ENCODE data around the gene ABCG1.

Gene ABCG1

DNA sequence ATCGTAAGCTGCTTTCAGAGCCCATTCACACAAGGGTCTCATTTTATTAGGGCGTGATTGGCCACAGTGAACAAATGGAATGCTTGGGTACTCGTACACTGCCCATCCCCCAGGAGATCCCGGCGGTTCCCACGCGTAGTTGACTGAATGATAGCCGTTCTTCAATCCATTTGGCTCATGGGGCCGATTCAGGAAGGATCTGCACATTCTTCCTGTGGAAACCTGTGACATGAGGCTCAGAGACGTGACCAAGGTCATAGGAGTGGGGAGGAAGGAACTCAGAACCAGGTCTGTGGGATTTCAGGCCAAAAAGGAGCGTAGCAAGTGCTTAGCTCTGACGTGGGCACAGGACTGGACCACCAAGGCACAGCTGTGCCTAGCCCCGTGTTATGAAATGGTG, 11.7 kb downstream of the ABCG1 start:
- Histone ChIP-seq H3K9ac (ENCODE audit: low read length) (no peak overlapping the region), H3K36me3 (ENCODE audit: insufficient read depth, low read length) (no peaks in the 10 kb centered on the region), H3F3A (ENCODE audit: insufficient read depth, low read length) (peaks cover 9% of the 10 kb centered on the region; the same call in 1 of the 2 replicates), H4K20me1 (ENCODE audit: insufficient read depth, low read length) (no peaks in the 10 kb centered on the region), H3K9me3 (ENCODE audit: low read length) (no peaks in the 10 kb centered on the region), H3K27me3 (ENCODE audit: insufficient read depth, low read length) (no peaks in the 10 kb centered on the region), H3K4me1 (ENCODE audit: insufficient read depth, low read length, severe bottlenecking) (peaks cover 80% of the 10 kb centered on the region), H2AFZ (ENCODE audit: low read length) (no peak overlapping the region), H3K4me3 (ENCODE audit: low read depth, low read length, poor library complexity, severe bottlenecking) (no peak overlapping the region), H3K9me2 (ENCODE audit: low read depth, low read length) (no peaks in the 10 kb centered on the region), H3K27ac (ENCODE audit: low read depth, low read length, poor library complexity, severe bottlenecking) (peak overlapping the region; percentile 99), H3K4me2 (ENCODE audit: low read length) (no peak overlapping the region), H3K79me2 (ENCODE audit: insufficient read depth, low read length) (no peaks in the 10 kb centered on the region)
- no peak for TF ChIP-seq EZH2 (IDR thresholded peaks at IDR 0.05; ENCODE audit: borderline replicate concordance, low read length)
- TF ChIP-seq, protein P1, sequence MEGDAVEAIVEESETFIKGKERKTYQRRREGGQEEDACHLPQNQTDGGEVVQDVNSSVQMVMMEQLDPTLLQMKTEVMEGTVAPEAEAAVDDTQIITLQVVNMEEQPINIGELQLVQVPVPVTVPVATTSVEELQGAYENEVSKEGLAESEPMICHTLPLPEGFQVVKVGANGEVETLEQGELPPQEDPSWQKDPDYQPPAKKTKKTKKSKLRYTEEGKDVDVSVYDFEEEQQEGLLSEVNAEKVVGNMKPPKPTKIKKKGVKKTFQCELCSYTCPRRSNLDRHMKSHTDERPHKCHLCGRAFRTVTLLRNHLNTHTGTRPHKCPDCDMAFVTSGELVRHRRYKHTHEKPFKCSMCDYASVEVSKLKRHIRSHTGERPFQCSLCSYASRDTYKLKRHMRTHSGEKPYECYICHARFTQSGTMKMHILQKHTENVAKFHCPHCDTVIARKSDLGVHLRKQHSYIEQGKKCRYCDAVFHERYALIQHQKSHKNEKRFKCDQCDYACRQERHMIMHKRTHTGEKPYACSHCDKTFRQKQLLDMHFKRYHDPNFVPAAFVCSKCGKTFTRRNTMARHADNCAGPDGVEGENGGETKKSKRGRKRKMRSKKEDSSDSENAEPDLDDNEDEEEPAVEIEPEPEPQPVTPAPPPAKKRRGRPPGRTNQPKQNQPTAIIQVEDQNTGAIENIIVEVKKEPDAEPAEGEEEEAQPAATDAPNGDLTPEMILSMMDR (IDR thresholded peaks at IDR 0.05; ENCODE audit: low read length), result no peak

DNA sequence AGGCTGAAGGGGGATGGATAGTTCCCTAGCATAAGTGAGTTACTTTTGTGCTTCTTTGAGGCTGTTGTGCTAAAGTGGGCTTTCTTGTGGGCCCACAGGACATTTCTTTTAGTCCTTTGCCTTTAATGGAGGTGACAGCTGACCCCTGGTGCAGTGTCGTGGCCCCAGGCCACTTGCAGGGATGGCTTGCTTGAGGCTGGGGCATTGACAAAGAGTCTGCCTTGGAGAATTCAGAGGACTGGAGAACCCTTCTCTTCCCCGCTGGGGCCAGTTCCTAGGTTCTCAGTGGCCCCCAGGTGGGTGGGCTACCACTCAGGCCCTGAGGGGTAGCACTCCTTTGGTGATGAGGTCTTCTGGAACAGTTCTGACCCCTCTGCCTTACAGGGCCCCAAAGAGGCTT, 12.8 kb downstream of the ABCG1 start:
- TF ChIP-seq EZH2 (IDR thresholded peaks at IDR 0.05; ENCODE audit: borderline replicate concordance, low read length), result no peak
- TF ChIP-seq, protein P1 (IDR thresholded peaks at IDR 0.05; ENCODE audit: low read length), result no peak
- Histone ChIP-seq H3K79me2 (ENCODE audit: insufficient read depth, low read length) (no peaks in the 10 kb centered on the region), H3K27me3 (ENCODE audit: insufficient read depth, low read length) (no peaks in the 10 kb centered on the region), H3K9me3 (ENCODE audit: low read length) (no peaks in the 10 kb centered on the region), H3K9me2 (ENCODE audit: low read depth, low read length) (no peaks in the 10 kb centered on the region), H3K36me3 (ENCODE audit: insufficient read depth, low read length) (no peaks in the 10 kb centered on the region), H3K4me1 (ENCODE audit: insufficient read depth, low read length, severe bottlenecking) (peaks cover 80% of the 10 kb centered on the region), H3K27ac (ENCODE audit: low read depth, low read length, poor library complexity, severe bottlenecking) (peak overlapping the region; percentile 99), H2AFZ (ENCODE audit: low read length) (no peak overlapping the region), H3K4me3 (ENCODE audit: low read depth, low read length, poor library complexity, severe bottlenecking) (no peak overlapping the region), H3F3A (ENCODE audit: insufficient read depth, low read length) (peaks cover 16% of the 10 kb centered on the region), H3K4me2 (ENCODE audit: low read length) (peak overlapping the region; percentile 62), H3K9ac (ENCODE audit: low read length) (peak overlapping the region; percentile 61), H4K20me1 (ENCODE audit: insufficient read depth, low read length) (no peaks in the 10 kb centered on the region)

DNA sequence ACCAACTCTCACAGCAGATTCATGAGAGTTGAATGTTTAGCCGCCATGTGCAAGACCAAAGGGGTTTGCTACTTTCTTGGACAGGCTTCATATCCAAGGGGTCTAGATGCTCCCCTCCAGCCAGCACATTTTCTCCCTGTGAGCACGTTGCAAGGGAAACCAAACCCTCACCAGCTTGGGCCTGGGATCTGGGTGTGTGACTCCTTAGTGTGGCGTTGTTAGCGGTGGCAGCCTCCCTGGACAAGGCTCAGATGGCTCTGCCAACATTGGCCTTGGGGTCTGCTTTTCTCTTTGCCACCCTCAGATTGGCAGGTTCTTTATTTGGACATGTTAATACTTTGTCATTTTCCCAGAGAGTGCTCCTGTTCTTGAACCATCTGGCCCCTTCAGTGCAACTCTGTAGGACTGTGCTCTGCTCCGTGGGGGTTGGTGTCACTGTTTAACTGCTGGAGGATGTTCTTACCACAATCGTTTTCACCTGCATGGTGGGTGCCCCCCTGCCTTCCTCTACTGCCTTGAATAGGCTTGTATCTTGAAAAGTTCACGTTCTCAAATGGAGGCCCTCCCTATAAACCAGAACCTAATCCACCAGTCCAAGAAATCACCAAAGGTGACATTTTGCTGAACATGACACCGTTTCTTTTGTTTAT, 13.4 kb downstream of the ABCG1 start:
- Histone ChIP-seq H3K27me3 (ENCODE audit: insufficient read depth, low read length) (no peaks in the 10 kb centered on the region), H3F3A (ENCODE audit: insufficient read depth, low read length) (peaks cover 19% of the 10 kb centered on the region), H3K4me3 (ENCODE audit: low read depth, low read length, poor library complexity, severe bottlenecking) (peak overlapping the region; percentile 5), H3K4me1 (ENCODE audit: insufficient read depth, low read length, severe bottlenecking) (peaks cover 83% of the 10 kb centered on the region), H3K9ac (ENCODE audit: low read length) (peak overlapping the region; percentile 61), H3K27ac (ENCODE audit: low read depth, low read length, poor library complexity, severe bottlenecking) (peak overlapping the region; percentile 99), H3K79me2 (ENCODE audit: insufficient read depth, low read length) (no peaks in the 10 kb centered on the region), H3K9me2 (ENCODE audit: low read depth, low read length) (no peaks in the 10 kb centered on the region), H2AFZ (ENCODE audit: low read length) (no peak overlapping the region), H3K4me2 (ENCODE audit: low read length) (peak overlapping the region; percentile 62), H3K9me3 (ENCODE audit: low read length) (no peaks in the 10 kb centered on the region), H3K36me3 (ENCODE audit: insufficient read depth, low read length) (no peaks in the 10 kb centered on the region), H4K20me1 (ENCODE audit: insufficient read depth, low read length) (no peaks in the 10 kb centered on the region)
- TF ChIP-seq, protein P1 (IDR thresholded peaks at IDR 0.05; ENCODE audit: low read length), result no peak
- no peak for TF ChIP-seq EZH2 (IDR thresholded peaks at IDR 0.05; ENCODE audit: borderline replicate concordance, low read length)

All from OCI-LY1 (cell line).